GM18517 (cell line): ENCODE measurements around the gene SDK1.

Source experiments
- ATAC-seq: cut with Tn5 transposase; IDR thresholded peaks from one replicate; pipeline ENCODE4 v1.9.1; 2021; ENCODE audit warnings: mild to moderate bottlenecking, moderate library complexity; ENCODE audit not compliant: unreplicated experiment

SDK1 gene

DNA sequence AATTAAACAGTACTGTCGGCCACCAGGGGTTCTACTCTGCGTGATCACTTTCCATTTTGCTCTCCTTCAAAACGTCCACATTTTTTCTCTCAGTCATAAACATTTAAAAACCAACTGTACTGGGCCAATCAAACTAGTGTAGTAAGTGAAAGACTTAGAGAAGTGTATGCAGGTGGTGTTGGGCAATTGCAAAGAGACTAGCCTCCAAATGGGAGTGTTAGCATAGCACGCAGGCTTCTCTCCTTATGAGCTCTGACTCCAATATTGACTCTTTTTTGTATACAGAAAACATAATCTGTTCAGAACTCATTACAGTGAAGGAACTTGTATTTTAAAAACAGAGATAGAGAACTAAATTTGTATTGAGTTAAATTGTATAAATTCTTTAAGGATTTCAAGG, 150.6 kb downstream of the SDK1 start:
- no peak for ATAC-seq

DNA sequence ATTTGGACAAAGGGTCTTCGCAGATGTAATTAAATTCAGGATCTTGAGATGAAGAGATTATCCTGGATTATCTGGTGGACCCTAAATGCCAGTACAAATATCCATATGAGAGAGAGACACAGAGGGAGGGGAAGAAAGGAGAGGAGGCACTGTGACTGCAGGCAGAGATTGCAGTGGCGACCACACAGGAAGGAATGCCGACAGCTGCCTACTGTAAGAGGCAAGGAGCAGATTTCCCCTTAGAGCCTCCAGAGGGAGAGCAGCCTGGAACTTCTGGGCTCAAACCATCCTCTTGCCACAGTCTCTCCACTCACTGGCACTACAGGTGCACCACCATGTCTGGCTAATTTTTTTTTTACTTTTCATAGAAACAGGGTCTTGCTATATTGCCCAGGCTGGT, 152.3 kb downstream of the SDK1 start:
- no peak for ATAC-seq

DNA sequence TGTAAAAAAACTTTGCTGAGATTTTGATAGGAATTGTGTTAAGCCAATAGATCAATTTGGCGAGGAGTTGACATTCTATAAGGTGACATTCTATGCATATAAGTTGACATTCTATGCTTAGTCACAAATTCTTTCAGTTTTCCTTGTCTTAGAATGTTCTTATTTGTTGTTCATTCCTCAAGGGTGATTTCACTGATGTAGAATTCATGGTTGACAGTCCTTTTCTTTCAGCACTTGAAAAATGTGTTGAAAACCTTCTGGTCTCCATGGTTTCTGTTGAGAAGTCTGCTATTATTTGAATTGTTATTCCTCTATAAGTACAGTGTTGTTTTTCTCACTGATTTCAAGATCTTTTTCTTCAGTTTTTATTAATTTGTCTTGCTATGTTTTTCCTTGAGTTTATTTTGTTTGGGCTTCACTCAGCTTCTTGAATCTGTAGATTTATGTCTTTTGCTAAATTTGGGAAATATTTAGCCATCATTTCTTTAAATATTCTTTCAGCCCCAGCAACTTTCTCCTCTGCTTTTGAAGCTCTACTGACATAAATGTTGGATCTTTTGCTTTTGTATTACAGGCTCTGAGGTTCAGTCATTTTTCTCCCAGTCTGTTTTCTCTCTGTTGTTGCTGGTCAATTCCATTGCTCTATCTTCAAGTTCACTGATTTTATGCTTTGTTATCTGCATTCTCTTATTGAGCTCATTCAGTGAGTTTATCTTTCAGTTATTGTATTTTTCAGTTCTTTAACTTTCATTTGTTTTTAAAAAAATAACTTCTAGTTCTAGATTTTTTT, 154.9 kb downstream of the SDK1 start:
- no peak for ATAC-seq

DNA sequence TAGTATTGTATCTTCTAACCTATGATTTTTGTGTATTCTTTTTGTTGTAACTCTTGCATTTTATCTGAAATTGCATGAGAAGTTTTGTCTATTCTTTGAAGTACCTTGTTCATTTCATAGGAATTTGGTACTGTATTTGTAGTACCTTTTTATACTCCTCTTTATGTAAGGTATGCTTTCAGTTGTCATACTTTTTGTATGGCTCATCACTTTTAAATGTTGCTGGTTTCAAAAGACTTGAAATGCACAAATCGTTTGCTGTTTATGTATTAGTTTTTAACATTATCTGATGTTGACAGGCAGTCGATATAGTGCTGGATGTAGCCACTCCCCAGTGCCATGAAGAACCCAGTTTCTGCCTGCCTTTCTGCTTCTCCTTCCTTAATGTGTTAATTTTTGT, 158.1 kb downstream of the SDK1 start:
- no peak for ATAC-seq

DNA sequence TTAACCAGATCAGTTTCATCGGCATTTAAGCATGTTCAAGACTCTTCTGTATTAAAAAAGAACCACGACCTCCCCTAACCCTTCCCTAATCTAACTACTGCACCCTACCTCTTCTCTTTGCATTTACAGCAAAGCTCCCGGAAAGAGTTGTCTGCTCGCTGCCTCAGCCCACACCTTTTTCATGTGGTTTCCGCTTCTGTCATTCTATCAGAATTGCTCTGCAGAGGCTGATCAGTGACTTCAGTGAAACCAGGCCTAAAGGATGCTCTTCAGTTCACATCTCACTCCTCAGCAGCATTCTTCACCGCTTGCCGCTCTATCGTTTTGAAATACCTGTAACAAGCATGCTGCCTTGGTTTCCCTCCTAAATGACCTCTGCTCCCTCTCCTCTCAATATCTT, 160.9 kb downstream of the SDK1 start:
- no peak for ATAC-seq

DNA sequence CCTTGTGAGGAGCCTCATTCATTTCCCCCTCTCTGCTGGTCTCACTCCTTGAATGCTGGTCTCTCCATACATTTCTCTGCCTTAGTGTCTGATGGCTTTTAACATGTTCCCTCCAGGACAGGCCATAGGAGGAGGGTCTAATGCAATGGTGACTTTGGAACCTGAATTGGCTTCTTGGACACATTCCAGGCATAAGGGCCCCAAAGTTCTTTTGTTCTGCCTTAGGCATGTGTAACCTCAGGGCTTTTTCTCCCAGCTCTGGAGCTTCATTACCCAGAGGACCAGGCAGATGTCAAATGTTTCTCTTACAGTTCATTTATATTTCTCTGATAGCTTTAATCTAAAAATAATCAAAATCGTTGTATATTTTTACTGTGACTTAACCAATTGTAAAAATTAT, 162.6 kb downstream of the SDK1 start:
- ATAC-seq = no peak

DNA sequence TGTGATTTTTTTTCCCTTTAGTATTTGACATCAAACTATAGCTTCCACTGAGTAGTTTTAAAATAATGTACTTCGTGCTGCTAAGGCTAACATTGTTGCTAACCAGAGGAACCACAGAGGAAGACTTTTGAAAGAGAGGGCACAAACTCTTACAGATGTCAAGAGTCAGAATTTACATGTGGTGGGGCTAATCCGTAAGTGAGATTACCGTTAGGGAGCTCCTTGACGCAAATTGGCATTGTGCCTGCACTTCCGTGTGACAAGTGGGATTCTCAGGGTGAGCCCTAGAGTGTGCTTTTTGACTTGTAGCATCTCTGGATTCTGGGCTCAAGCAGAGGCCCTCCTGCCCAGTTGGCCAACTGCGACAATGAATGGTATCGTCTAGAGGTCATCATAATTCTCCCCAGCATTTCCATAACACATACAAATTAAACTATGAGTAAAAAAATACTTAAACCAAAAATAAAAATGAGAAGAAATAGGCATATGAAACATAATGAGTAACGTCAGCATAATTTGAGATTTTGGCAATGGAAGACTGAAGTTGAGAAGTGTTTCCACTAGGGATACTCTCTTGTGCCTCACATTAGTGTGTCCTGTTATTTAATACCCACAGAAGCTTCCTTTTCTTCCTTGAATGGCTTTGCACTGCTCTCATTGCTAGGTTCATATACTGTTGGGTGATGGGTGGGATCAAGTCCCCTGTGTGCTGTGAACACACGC, 164.0 kb downstream of the SDK1 start:
- no peak for ATAC-seq

DNA sequence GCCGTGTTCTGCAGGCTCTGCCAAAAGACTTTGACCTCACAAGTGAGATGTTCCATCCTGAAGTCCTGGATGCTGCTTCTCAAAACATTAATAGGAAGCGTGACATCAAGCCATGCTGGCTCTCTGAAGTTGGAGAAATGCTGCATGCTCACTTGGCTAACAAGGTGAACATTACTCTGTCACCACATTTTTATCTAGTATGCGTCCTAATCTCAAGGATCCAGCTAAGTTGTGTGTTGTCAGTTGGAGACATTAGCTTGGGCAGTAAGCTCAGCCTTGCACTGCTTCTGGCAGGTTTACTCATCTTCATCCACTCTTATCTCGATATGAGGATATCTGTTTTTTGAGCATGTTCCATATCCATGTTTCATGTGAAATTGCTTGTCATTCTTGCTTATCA, 165.2 kb downstream of the SDK1 start:
- ATAC-seq = no peak

DNA sequence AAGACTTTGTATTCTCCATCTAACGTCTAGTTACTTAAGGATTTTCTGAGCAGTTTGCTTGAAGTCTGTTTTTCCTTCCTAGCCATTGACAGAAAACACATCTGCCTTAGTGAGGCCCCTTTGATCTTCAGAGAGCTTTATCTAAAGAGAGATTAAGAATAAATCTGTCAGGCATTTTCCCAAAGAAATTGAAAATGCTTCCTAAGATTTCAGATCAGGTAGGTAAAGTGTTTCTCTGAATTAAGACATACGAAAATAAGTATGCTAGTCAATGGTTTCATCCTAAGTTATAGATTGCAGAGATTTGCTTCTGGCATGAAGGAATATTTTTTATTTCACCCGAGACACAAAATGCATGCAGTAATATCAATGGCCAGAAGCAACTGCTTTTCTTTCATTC, 168.6 kb downstream of the SDK1 start:
- ATAC-seq = no peak

DNA sequence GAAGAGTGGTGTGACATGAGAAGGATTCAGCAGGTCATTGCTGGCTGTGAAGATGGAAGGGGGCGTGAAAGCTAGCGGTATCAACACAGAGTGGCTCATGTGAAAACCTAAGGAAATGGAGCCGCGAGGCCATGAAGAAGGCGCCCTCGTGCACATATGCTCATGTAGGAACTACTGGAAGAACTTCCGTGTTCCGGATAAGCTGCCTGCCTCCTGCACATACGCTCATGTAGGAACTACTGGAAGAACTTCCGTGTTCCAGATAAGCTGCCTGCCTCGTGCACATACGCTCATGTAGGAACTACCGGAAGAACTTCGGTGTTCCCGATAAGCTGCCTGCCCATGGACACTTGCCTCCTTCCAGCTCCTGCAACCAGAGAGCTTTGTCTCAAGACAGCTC, 179.1 kb downstream of the SDK1 start:
- ATAC-seq = no peak

DNA sequence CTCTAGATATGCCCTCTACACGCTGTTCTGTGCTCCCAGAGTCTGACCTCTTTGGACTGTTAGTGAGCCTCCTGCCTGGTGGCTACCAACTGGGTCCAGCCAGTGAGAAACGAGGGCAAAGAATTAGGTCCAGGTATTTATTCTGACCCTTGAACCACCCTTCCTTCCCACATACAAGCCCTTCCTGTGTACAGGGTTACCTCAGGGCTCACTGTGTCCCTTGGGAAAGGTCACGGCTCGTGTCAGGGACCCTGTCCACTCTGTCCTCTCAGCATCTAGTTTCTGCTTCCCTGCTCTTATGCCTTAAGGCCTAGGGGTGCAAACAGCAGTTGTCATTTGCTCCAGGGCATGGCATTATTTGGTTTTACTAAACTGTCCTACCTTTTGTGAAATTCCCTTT, 180.4 kb downstream of the SDK1 start:
- ATAC-seq = no peak

DNA sequence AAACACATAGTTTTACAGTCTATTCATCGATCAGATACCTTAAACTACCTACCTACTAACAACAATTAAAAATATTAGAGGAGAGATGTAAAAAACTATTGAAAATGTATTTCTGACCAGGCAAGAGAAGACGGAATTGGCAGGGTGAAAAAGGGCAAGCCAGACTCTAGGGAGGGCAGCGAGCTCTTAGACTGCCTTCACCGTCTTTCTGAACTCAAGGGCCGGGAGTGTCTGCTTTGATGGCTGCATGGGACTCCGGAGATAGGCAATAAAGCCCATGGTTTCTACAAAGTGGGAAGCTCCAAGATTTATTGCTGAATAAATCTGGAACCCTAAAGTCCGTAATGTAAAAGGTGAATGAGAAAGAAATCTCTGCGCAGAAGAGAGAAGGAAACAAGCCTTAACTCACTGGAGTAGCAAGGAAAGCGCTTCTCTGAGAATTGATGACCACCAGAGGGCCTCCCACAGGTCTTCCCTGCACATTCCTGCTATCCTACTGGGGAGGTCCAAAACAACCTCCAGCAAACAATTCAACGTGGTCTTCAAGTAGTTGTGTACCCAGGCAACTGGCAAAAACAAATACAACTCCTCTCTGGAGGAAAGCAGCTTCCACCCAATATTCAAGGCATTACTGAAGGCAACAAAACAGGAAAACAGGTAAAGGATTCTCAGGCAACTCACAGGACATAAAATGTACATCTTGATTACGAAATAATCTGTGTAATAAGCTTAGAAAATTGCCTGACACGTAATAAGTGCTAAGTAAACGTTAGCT, 181.3 kb downstream of the SDK1 start:
- ATAC-seq = no peak

DNA sequence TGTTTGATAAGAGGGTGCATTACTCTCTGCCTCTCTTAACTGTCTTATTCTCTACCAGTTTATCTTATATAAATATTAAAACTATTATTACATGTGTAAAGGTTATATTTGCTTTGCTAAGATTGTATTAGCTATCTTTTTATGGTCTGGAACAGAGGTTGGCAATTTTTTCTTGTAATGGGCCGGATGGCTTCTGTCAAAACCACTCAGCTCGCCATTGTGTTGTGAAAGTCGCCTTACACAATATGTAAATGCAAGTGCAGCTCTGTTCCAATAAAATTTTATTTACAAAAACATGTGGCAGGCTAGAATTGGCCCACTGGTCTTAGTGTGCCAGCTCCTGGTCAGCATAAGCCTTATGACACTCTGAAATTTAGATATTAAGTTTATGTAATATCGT, 185.8 kb downstream of the SDK1 start:
- ATAC-seq = no peak

DNA sequence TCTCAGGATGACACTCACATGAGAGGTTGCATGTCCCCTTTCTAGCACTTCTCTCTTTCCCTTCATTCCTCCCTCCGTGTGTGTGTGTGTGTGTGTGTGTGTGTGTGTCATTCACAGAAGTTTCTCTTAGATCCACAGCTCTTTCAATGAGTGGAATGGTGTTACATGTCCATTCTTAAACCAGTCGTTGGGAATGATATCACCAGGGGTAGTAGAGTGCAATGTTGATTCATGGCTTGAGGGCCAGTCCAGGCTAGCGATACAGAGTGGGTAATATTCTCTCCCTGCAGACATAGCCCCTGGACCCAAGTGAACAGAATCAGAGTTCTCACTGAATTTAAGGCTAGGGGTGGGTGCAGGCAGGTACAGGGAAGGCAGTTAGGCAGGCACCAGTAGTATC, 187.8 kb downstream of the SDK1 start:
- ATAC-seq = no peak

DNA sequence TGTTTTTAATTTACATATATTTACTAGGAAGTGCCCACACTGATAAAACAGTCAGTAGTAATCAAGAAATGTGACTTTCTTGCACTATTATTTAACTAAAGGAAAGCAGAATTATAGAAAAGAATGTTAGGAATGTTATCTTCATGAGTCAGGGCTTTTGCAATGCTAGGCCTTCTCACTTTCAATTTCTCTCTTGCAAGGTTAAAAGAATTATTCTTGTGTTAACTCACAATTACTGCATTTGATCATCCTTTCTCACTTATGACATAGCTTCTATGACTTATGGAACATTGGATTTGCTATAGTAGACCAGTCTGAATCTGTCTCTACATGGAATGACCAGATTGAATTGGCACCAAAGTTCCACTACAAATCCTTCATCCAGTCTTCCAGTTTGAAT, 192.4 kb downstream of the SDK1 start:
- ATAC-seq = no peak

DNA sequence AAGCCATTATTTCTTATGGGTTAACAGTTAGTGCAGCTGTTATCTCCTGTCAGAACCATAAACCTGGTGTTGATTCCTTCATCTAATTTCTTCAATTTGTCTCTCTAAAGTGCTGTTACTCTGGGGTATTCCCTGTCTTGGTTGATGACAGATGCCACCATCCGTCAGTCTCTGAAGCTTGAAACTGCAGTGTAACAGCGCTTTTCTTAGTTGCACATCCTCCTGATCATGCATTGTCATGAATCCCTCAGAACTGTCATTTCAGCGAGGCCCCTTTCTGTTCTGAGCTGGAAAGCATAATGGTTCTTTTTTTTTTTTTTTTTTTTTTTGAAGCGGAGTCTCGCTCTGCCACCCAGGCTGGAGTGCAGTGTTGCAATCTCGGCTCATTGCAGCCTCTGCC, 193.9 kb downstream of the SDK1 start:
- ATAC-seq = no peak

DNA sequence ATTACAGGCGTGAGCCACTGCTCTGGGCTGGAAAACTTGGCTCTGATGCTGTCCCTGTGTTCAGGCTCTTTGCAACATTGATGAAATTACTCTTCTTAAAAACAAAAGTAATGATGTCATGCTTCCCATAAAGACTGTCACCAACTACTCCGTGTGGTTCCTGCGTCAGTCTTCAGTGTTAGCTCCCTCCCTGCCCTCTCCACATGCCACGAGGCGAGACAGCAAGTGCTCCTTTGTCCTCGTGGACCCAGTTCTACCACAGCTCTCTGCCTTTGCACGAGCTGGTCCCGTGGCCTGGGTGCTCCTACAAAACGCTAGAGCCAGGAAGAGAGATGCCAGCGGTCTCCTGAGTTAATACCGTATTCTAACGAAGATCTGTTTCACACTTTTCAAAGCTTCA, 194.5 kb downstream of the SDK1 start:
- no peak for ATAC-seq

DNA sequence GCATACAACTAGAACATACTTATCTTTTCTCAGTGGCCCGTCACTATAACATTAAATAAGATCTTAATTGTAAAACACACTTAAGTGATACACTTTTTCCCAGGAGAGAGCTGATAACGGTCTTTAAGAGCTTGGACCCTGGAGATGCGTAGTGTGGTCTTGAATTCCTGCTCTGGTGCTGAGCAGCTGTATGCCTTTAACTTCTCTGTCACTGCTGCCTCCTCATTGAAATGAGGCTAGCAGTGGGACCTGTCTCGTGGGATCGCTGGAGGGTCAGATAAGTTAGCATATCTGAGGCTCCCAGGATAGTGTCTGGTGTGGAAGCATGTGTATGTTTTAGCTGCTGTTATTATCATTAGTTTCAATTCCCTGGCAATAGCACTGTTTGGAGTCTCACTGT, 194.9 kb downstream of the SDK1 start:
- ATAC-seq = no peak

DNA sequence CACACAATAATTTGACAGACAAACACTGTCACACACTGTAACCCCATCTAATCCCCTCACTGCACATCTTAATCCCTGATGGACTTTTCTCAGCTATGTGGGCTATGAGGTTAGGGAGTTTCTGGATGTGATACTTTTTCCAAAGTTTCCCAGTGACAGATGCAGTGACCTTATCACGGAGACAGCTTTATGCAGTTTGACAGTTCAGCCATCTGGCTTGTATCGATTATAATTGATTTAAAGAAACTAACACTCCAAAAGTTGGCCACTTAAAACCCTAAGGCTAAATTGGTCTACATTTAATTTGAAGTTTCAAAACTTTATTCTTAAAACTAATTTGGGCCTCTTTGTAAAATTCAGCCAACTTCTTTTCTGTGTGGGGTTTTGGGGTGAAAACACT, 196.7 kb downstream of the SDK1 start:
- ATAC-seq = no peak

DNA sequence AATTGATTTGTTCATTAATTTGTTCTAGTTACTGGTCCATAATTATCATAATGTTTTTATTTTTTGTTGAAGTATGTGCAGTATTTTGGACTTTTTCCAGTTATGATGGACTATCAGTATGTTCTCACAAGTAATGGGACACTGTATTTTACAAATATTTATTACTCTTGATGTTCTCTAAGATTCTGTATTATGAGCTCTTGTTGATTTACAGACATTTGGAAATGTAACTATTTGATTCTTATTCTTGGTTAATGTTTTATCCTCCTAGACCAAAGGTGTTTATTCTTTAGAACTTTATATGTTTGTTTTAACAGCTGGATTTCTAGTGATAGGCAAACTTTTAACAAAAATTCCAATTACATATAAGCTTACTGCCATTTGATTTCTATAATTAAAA, 200.6 kb downstream of the SDK1 start:
- no peak for ATAC-seq

DNA sequence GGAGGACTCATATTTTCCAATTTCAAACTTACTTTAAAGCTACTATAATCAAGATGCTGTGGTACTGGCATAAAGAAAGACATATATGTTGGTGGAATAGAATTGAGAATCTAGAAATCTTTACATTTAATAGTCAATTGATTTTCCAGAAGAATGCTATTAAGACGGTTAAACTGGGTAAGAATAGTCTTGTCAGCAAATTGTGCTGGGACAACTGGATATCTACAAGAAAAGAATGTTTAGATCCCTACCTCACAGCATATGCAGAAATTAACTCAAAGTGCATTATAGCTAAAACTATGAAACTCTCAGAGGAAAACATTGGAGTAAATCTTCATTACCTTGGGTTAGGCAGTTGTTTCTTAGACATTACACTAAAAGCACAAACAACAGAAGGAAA, 203.3 kb downstream of the SDK1 start:
- no peak for ATAC-seq
